Right lobe of liver (tissue), 4 donors: ENCODE data around the gene ERICH2.

Experiments
- CTCF ChIP-seq, 4 donors: fragments of 200-600 bp in 3 of 4; fragments of 450-650 bp in 1 of 4; IDR thresholded peaks; one replicate each; pipeline versions ENCODE4 v1.5.1 to v1.8.0; 2016 to 2022; ENCODE audit warnings: antibody characterized with exemption in 4 of 4, mild to moderate bottlenecking in 2 of 4
- POLR2A ChIP-seq: fragments of 450-650 bp; IDR thresholded peaks from one replicate; pipeline ENCODE4 v1.6.1; 2017; ENCODE audit warnings: antibody characterized with exemption, mild to moderate bottlenecking
- donor health status: DM: no; HTN: no; CAD: no.
- donor health status: DM: no; HTN: no; CAD: no.
- donor health status: DM: no; HTN: yes; CAD: no.

GRCh38 chr2:170843656-170844055 is 73.5 kb downstream of the ERICH2 start:
- TF ChIP-seq POLR2A (no peak), CTCF (IDR thresholded peaks at IDR 0.05) (no peak)
